ENCODE results near the gene TRIM50. TPM values are rescaled to one million over a fixed set of nuclear protein-coding genes. Genes with fewer than 3 reads are reported as not detected.
"Not testable (repeated sequence)": the region's sequence is repeated elsewhere in the genome, so short reads cannot be mapped to it uniquely, and the experiment has no call there.

TRIM50 gene
- total and polyA plus RNA-seq, 2 donors (not counting 1 experiment from before 2014, with no cell fraction given): not detected

DNA sequence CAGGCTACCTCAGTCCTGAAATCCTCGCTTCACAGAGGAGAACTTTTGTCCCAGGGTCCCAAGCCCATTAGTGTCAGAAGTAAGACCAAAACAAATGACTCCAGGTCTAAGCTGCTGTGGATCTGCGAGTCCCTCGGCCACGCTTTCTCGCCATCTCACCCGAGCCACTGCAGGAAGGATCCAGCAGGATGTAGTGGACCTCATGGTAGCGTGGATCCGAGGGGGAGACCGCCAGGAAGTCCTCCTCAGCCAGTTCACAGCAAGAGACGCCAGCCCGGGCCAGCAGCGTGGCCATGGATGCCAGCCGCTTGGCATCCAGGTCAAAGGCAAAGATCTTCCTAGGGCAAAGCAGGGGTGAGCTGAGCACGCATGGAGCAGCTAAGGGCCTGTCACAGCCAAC is 23.8 kb downstream of the TRIM50 start:
- Histone ChIP-seq H3K4me2 (ENCODE audit: extremely low read depth, insufficient read depth, low read length) (no peak overlapping the region), H3K4me1 (ENCODE audit: control insufficient read depth, extremely low read depth, insufficient read depth, low read length) (no peaks in the 10 kb centered on the region), H3K9ac (ENCODE audit: insufficient read depth, low read length) (no peak overlapping the region), H2AFZ (ENCODE audit: low read length) (no peak overlapping the region), H3K27me3 (ENCODE audit: control insufficient read depth, insufficient read depth, low read length) (no peaks in the 10 kb centered on the region), H3K27ac (ENCODE audit: insufficient read depth, low read length) (no peak overlapping the region), H3K4me3 (replicated peaks in 1 of 4; ENCODE audit: control extremely low read depth in 1 of 4, insufficient read depth in 1 of 4, low read depth in 3 of 4, low read length in 4 of 4) (no peak overlapping the region), H3K79me2 (ENCODE audit: control insufficient read depth, insufficient read depth, low read length) (peaks cover 3% of the 10 kb centered on the region), H3K9me3 (ENCODE audit: control insufficient read depth, insufficient read depth, low read depth, low read length) (no peaks in the 10 kb centered on the region), H3K36me3 (ENCODE audit: control insufficient read depth, insufficient read depth, low read length) (no peaks in the 10 kb centered on the region), H4K20me1 (ENCODE audit: control insufficient read depth, extremely low read depth, insufficient read depth, low read length) (no peaks in the 10 kb centered on the region)
- TF ChIP-seq, protein P1, sequence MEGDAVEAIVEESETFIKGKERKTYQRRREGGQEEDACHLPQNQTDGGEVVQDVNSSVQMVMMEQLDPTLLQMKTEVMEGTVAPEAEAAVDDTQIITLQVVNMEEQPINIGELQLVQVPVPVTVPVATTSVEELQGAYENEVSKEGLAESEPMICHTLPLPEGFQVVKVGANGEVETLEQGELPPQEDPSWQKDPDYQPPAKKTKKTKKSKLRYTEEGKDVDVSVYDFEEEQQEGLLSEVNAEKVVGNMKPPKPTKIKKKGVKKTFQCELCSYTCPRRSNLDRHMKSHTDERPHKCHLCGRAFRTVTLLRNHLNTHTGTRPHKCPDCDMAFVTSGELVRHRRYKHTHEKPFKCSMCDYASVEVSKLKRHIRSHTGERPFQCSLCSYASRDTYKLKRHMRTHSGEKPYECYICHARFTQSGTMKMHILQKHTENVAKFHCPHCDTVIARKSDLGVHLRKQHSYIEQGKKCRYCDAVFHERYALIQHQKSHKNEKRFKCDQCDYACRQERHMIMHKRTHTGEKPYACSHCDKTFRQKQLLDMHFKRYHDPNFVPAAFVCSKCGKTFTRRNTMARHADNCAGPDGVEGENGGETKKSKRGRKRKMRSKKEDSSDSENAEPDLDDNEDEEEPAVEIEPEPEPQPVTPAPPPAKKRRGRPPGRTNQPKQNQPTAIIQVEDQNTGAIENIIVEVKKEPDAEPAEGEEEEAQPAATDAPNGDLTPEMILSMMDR (conservative IDR thresholded peaks at IDR 0.05 in 1 of 2, IDR thresholded peaks at IDR 0.05 in 1 of 2; ENCODE audit: low read depth in 1 of 2, low read length in 2 of 2): no peak
- no peak for TF ChIP-seq EZH2 (IDR thresholded peaks at IDR 0.05; ENCODE audit: low read length, missing control alignments)
- no peak for DNase-seq (ENCODE audit: low read depth in 2 of 2)

DNA sequence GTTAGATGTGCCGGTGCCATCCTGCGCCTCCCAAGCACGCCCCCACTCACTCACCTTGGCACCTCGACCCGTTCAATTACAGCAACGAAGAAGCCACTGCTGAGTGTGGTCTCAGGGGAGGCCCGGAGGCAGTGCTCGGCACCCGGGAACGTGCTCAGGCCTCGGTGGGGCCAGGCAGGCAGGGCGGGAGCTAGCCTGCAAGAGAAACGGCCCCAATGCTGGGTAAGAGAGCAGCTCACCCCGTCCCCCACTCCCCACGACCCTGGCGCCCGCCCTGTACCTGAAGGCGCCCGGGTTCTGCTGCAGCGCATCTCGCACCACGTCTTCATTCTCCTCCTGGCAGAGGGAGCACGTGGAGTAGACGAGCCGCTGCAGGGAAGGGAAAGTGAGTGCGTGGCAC is 24.3 kb downstream of the TRIM50 start:
- H3K9me3 ChIP-seq (ENCODE audit: control insufficient read depth, insufficient read depth, low read depth, low read length): no peaks in the 10 kb centered on the region

DNA sequence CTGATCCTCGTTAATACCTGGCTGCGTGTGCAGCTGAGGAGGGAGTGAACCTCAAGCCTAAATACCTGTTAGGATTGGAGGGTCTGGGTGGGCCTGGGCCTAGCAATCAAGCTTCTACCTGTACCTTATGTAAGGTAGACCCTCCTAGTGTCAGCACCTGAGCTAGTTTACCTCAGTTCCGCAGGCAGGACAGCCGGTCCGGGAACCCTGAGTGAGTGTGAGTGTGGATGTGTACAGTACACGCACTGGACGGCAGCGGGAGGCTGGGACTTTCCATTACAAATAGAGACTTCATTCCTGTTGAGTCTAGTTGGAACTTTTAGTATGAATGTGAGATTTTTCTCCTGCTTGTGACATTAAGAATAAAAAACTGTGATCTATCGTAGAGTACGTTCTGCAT is 25.0 kb downstream of the TRIM50 start:
- DNase-seq (ENCODE audit: low read depth in 2 of 2); H3K4me2 ChIP-seq (ENCODE audit: extremely low read depth, insufficient read depth, low read length); H2AFZ ChIP-seq (ENCODE audit: low read length); H3K79me2 ChIP-seq (ENCODE audit: control insufficient read depth, insufficient read depth, low read length); H3K9me3 ChIP-seq (ENCODE audit: control insufficient read depth, insufficient read depth, low read depth, low read length); H3K27ac ChIP-seq (ENCODE audit: insufficient read depth, low read length); H3K36me3 ChIP-seq (ENCODE audit: control insufficient read depth, insufficient read depth, low read length); H3K9ac ChIP-seq (ENCODE audit: insufficient read depth, low read length); H4K20me1 ChIP-seq (ENCODE audit: control insufficient read depth, extremely low read depth, insufficient read depth, low read length); H3K4me3 ChIP-seq (replicated peaks in 1 of 4; ENCODE audit: control extremely low read depth in 1 of 4, insufficient read depth in 1 of 4, low read depth in 3 of 4, low read length in 4 of 4); H3K4me1 ChIP-seq (ENCODE audit: control insufficient read depth, extremely low read depth, insufficient read depth, low read length); H3K27me3 ChIP-seq (ENCODE audit: control insufficient read depth, insufficient read depth, low read length): not testable (repeated sequence)

More for the DNA sequence above, 24.3 kb downstream of the TRIM50 start:
- peaks cover 3% of the 10 kb centered on the region for H3K79me2 ChIP-seq (ENCODE audit: control insufficient read depth, insufficient read depth, low read length)
- H3K4me3 ChIP-seq (replicated peaks in 1 of 4; ENCODE audit: control extremely low read depth in 1 of 4, insufficient read depth in 1 of 4, low read depth in 3 of 4, low read length in 4 of 4): no peak overlapping the region
- H3K27me3 ChIP-seq (ENCODE audit: control insufficient read depth, insufficient read depth, low read length): no peaks in the 10 kb centered on the region
- H3K27ac ChIP-seq (ENCODE audit: insufficient read depth, low read length): no peak overlapping the region
- H3K4me1 ChIP-seq (ENCODE audit: control insufficient read depth, extremely low read depth, insufficient read depth, low read length): no peaks in the 10 kb centered on the region
- H4K20me1 ChIP-seq (ENCODE audit: control insufficient read depth, extremely low read depth, insufficient read depth, low read length): no peaks in the 10 kb centered on the region
- TF ChIP-seq EZH2 (IDR thresholded peaks at IDR 0.05; ENCODE audit: low read length, missing control alignments): no peak
- TF ChIP-seq, protein P1 (conservative IDR thresholded peaks at IDR 0.05 in 1 of 2, IDR thresholded peaks at IDR 0.05 in 1 of 2; ENCODE audit: low read depth in 1 of 2, low read length in 2 of 2): no peak
- H3K4me2 ChIP-seq (ENCODE audit: extremely low read depth, insufficient read depth, low read length): no peak overlapping the region
- H2AFZ ChIP-seq (ENCODE audit: low read length): no peak overlapping the region
- H3K9ac ChIP-seq (ENCODE audit: insufficient read depth, low read length): no peak overlapping the region
- no peak for DNase-seq (ENCODE audit: low read depth in 2 of 2)
- H3K36me3 ChIP-seq (ENCODE audit: control insufficient read depth, insufficient read depth, low read length): no peaks in the 10 kb centered on the region

DNA sequence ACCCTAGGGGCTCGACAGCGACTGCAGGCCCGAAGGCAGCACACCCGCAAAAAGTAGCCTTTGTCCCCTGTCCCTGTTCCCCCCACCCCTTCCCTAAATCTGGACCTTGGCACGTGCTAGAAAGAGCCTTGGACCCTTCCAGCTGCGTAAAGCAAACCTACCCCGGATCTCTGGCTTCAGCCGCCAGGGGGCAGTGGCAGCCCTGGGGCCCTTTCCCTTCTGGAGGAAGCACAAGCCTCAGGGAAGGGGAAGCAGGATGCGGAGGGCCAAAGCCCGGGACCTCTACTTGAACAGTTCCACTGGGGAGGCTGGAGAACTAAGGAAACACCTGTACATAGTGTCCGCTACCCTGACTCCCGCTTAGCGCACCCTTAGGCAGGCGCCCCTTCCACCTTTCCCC is 26.8 kb downstream of the TRIM50 start:
- H4K20me1 ChIP-seq (ENCODE audit: control insufficient read depth, extremely low read depth, insufficient read depth, low read length); H3K27ac ChIP-seq (ENCODE audit: insufficient read depth, low read length); H3K4me2 ChIP-seq (ENCODE audit: extremely low read depth, insufficient read depth, low read length); H3K79me2 ChIP-seq (ENCODE audit: control insufficient read depth, insufficient read depth, low read length); H3K36me3 ChIP-seq (ENCODE audit: control insufficient read depth, insufficient read depth, low read length); DNase-seq (ENCODE audit: low read depth in 2 of 2); H3K4me3 ChIP-seq (replicated peaks in 1 of 4; ENCODE audit: control extremely low read depth in 1 of 4, insufficient read depth in 1 of 4, low read depth in 3 of 4, low read length in 4 of 4); H3K9ac ChIP-seq (ENCODE audit: insufficient read depth, low read length); H2AFZ ChIP-seq (ENCODE audit: low read length); H3K4me1 ChIP-seq (ENCODE audit: control insufficient read depth, extremely low read depth, insufficient read depth, low read length); H3K9me3 ChIP-seq (ENCODE audit: control insufficient read depth, insufficient read depth, low read depth, low read length); H3K27me3 ChIP-seq (ENCODE audit: control insufficient read depth, insufficient read depth, low read length): not testable (repeated sequence)

DNA sequence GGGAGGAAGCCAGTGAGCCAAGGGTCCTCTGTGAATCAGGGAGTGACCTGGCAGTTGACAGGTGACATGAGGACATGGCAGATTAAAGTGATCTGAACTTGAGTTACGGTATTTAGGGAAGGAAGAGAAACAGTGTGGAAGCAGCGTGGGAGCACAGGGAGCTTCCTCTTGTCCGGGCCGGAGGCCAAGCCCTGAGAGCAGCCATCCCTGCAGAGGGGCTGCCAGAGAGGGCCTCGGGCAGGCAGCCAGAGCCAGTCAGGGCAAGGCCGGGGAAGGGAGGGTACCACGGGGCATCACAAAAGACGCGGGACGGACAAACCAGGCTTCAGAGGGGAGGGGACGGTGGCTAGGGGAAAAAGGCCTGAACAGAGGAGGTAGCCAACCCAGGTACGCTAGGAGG is 28.1 kb downstream of the TRIM50 start:
- H3K4me3 ChIP-seq (replicated peaks in 1 of 4; ENCODE audit: control extremely low read depth in 1 of 4, insufficient read depth in 1 of 4, low read depth in 3 of 4, low read length in 4 of 4); H3K9me3 ChIP-seq (ENCODE audit: control insufficient read depth, insufficient read depth, low read depth, low read length); H3K4me2 ChIP-seq (ENCODE audit: extremely low read depth, insufficient read depth, low read length); DNase-seq (ENCODE audit: low read depth in 2 of 2); H3K27ac ChIP-seq (ENCODE audit: insufficient read depth, low read length); H3K9ac ChIP-seq (ENCODE audit: insufficient read depth, low read length); H3K36me3 ChIP-seq (ENCODE audit: control insufficient read depth, insufficient read depth, low read length); H3K79me2 ChIP-seq (ENCODE audit: control insufficient read depth, insufficient read depth, low read length); H3K4me1 ChIP-seq (ENCODE audit: control insufficient read depth, extremely low read depth, insufficient read depth, low read length); H2AFZ ChIP-seq (ENCODE audit: low read length); H3K27me3 ChIP-seq (ENCODE audit: control insufficient read depth, insufficient read depth, low read length); H4K20me1 ChIP-seq (ENCODE audit: control insufficient read depth, extremely low read depth, insufficient read depth, low read length): not testable (repeated sequence)
